ENCODE data around the gene PGAM2.
A peak's percentile ranks its signal among the peaks of the same experiment; 100 is the strongest.

Gene PGAM2

DNA sequence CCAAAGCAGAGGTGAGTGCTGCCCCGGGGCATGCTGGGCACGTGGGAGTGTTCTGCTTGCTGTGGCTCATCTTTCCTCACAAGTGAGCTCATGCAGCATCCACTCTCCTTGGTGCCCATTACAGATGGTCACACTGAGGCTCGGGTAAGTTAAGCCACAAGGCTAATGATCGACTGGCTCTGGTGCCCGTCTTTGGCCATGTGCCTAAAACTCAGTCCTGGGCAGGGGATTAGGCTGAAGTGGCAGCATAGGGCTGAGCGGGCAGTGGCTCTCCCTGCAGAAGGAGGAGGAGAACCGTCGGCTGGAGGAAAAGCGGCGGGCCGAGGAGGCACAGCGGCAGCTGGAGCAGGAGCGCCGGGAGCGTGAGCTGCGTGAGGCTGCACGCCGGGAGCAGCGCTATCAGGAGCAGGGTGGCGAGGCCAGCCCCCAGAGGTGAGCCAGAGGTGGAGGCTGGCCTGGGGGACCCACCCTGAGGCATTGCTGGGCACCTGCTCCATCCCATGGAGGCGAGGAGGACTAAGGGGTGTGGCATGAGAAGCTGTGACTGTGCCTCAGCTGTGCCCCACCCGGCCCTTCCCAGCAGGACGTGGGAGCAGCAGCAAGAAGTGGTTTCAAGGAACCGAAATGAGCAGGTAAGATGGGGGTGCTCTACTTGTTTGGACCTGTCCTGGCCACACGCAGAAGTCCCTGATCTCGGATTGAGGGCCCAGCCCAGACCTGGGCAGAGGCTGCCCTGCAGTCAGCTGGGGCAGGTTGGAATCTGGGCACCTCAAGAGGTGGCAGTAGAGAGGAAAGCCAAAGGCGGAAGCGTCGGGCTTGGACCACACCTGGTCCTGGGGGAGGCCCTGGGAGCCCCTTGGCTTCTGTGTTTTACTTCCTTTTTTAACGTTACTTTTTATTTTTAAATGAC, 7.3 kb downstream of the PGAM2 start:
- no peak for DNase-seq (ENCODE audit: low read depth in 1 of 2, low spot score in 1 of 2)
- TF ChIP-seq JUND (IDR thresholded peaks at IDR 0.05; ENCODE audit: low read depth) = no peak
- in situ Hi-C loops (cut with HindIII; ENCODE audit: low pct_unique_long_range_greater_than_20kb, low sequenced_read_pairs) = no loop called here

DNA sequence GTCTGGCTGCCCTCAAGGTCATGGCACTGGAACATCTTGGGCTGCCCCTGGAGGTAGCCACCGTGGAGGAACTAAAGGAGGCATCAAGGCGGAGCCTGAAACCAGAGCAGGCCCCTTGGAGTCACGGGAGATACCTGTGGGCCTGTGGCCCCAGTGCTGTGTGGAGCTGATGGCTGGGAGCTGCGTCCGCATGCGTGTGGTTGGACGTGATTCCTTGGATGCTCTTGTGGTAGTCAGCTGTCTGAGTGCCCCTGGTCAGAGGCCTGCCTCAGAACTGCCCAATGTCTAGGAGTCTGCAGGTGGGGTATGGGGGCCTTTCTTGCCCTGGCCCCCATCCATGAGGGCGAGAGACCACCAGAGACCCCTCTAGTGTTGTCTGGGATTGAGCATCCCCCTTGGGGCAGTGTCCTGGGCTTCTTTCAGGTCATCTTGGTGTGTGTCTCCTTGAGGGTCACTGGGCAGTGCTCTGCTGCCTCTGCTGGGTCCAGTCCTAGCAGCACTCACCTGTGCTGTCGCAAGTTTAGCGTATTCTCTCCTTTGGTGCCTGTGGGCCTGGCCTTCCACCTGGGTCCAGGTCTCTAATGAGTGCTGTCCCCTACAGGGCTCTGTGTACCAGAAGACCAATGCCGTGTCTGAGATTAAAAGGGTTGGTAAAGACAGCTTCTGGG, 8.1 kb downstream of the PGAM2 start:
- no peak for DNase-seq (ENCODE audit: low read depth in 1 of 2, low spot score in 1 of 2)
- in situ Hi-C loops (cut with HindIII; ENCODE audit: low pct_unique_long_range_greater_than_20kb, low sequenced_read_pairs) = no loop called here
- no peak for TF ChIP-seq JUND (IDR thresholded peaks at IDR 0.05; ENCODE audit: low read depth)

DNA sequence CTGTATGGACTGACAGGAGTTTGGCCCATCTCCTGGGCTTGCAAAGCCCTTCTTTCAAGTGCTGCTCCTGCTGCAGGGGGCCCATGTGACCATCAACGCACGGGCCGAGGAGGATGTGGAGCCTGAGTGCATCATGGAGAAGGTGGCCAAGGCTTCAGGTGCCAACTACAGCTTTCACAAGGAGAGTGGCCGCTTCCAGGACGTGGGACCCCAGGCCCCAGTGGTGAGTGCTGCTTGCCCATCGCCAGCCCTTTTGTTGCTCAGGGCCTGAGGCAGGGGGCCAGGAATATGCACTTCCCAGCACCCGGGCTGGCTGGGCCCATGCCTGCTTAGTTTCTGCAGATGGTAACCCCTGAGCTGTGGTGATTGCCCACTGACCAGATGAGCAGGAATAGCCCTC, 8.7 kb downstream of the PGAM2 start:
- TF ChIP-seq JUND (IDR thresholded peaks at IDR 0.05; ENCODE audit: low read depth) = no peak
- in situ Hi-C loops (cut with HindIII; ENCODE audit: low pct_unique_long_range_greater_than_20kb, low sequenced_read_pairs) = no loop called here
- no peak for DNase-seq (ENCODE audit: low read depth in 1 of 2, low spot score in 1 of 2)

DNA sequence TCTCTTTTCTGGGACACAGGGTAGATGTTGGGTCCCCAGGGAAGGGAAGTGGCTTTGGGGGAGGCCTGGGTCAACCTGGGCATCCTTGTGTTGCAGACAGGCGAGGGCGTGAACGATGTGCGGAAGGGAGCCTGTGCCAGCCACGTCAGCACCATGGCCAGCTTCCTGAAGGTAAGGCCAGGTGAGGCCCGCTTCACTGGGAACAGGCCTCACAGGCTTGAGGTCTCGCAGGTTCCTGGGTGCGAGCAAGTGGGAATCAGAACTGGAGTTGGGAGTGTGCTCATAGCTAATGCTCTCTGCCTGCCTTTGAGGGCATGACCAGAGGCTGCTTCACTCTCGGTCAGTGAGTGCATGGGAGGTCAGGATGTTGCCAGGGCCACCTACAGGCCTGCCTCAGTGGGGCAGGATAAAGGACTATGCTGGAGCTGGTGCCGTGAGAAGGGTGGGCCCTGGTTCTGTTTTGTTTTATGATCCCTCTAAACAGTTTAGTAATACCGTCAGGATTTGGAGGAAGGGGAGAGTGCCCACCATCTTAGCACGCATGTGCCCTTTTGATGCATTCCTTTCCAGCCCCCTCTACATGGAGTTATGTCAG, 12.5 kb downstream of the PGAM2 start:
- in situ Hi-C loops (cut with HindIII; ENCODE audit: low pct_unique_long_range_greater_than_20kb, low sequenced_read_pairs) = no loop called here
- TF ChIP-seq JUND (IDR thresholded peaks at IDR 0.05; ENCODE audit: low read depth) = no peak
- no peak for DNase-seq (ENCODE audit: low read depth in 1 of 2, low spot score in 1 of 2)

DNA sequence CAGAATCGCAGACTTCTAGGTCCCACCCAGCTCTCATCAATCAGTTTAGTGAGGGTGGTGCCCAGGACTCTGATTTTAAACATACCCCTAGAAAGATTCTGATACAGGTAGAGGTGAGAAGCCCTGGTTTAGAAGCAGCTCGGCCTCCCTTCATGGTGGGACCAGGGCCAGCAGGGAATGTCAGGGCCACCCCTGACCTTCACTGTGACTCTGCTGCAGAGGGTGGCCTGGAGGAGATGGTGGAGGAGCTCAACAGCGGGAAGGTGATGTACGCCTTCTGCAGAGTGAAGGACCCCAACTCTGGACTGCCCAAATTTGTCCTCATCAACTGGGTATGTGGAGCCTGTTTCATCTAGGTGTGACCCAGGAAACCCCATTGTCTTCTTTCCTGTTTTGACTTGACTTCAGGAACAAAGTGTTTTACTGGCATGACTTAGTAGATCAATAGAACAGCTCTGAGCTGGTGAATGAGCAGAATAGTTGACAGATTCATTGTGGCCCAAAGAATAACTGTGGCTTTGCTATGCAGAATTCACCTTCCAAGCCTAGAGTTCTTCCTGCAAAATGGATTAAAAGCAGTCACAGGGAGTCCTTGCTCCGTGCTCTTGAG, 13.7 kb downstream of the PGAM2 start:
- TF ChIP-seq JUND (IDR thresholded peaks at IDR 0.05; ENCODE audit: low read depth) = no peak
- in situ Hi-C loops (cut with HindIII; ENCODE audit: low pct_unique_long_range_greater_than_20kb, low sequenced_read_pairs) = no loop called here
- DNase-seq (ENCODE audit: low read depth in 1 of 2, low spot score in 1 of 2) = no peak

DNA sequence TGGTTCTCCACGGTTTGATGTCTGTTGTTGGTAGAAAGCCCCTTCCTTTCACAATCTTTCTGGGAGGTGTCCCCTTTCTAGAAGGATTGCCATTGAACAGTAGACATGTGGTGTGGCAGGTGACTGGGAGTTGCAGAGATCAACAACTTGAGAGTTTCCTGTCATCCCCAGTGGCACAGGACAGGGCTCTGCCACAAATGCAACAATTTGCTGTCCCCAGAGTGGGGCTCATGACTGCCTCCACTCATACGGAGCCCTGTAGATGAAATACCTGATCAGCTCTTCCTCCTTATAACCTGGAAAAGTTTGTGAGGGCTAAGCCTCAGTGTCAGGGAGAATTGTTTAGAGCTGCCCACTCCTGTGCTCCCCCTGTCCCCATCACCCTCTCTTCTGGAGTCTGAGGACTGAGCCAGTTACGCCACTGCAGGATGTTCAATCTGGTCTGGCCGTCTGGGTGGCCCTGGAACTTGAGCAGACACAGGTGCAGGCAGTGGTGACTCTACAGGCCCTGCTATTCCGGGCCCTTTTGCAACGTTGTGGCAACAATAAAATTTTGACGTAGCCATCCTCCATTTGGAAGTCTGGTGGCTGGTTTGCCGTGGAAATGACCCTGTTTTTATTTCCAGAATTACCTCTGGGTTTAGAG, 14.3 kb downstream of the PGAM2 start:
- TF ChIP-seq JUND (IDR thresholded peaks at IDR 0.05; ENCODE audit: low read depth) = no peak
- in situ Hi-C loops (cut with HindIII; ENCODE audit: low pct_unique_long_range_greater_than_20kb, low sequenced_read_pairs) = no loop called here
- no peak for DNase-seq (ENCODE audit: low read depth in 1 of 2, low spot score in 1 of 2)

DNA sequence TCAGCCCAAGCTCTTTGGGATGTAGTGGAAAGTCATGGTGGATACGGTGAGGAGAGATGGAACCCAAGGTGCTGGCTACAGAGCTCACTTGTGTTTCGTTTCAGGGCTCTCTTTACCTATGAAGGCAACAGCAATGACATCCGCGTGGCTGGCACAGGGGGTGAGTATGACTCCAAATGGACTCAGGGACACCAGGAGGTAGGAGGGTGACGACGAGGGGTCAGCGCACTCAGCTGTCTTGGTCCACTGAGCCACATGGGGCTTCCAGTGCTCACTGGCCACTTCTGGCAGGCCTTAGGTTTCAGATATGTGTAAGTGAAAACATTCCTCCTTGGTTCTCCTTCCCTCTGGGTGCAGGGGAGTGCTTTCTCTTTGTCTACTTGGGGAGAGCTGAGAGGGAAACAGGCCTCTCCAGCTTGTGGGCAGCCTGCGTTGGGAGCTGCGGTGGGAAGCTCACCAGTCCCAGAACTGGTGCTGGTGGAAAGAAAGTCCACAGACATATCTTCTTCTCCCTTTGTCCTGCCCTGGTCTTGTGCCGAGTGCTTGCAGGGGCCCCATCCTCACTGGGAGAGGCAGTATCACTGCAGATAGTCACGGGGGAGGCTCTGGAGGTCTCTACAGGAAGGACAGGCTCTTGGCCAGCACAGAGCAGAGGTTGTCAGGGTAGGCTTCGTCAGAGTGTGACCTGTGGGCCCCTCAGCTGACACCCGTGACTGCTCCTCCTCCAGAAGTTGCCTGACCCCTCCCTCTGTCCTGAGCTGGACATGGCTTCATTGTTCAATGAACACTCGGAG, 15.0 kb downstream of the PGAM2 start:
- no peak for TF ChIP-seq JUND (IDR thresholded peaks at IDR 0.05; ENCODE audit: low read depth)
- no peak for DNase-seq (ENCODE audit: low read depth in 1 of 2, low spot score in 1 of 2)
- in situ Hi-C loops (cut with HindIII; ENCODE audit: low pct_unique_long_range_greater_than_20kb, low sequenced_read_pairs) = no loop called here

DNA sequence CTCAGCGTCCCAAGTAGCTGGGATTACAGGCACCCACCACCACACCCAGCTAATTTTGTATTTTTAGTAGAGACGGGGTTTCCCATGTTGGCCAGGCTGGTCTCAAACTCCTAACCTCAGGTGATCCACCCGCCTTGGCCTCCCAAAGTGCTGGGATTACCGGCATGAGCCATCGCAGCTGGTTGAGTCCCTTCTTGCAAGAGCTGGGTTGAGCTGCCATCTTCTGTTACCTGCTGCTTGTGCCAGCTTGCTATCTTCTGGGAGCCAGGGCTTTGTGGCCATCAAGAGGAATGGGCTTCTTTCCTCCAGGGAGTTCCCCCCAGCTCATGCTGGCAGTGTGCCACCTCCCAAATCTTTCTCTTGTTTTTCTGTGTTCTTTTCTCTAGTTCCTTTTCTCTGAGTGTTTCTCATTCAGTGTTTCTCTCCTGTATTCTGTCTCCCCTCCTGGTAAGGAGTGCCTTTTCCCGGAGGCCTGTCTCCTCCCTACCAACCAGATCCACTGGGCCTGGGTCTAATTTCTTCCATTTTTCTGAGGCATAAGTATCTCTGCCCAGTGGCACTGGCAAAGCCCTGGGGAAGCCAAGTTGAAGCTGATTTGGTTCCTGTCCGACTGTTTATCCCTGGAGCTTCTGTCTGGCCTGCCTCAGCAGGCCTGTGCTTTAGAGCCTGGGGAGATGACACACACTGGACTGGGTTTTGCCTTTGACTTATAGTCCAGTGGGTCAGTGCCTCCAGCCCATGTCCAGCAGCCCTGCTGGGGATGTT, 17.2 kb downstream of the PGAM2 start:
- no peak for DNase-seq (ENCODE audit: low read depth in 1 of 2, low spot score in 1 of 2)
- no peak for TF ChIP-seq JUND (IDR thresholded peaks at IDR 0.05; ENCODE audit: low read depth)
- in situ Hi-C loops (cut with HindIII; ENCODE audit: low pct_unique_long_range_greater_than_20kb, low sequenced_read_pairs) = no loop called here

DNA sequence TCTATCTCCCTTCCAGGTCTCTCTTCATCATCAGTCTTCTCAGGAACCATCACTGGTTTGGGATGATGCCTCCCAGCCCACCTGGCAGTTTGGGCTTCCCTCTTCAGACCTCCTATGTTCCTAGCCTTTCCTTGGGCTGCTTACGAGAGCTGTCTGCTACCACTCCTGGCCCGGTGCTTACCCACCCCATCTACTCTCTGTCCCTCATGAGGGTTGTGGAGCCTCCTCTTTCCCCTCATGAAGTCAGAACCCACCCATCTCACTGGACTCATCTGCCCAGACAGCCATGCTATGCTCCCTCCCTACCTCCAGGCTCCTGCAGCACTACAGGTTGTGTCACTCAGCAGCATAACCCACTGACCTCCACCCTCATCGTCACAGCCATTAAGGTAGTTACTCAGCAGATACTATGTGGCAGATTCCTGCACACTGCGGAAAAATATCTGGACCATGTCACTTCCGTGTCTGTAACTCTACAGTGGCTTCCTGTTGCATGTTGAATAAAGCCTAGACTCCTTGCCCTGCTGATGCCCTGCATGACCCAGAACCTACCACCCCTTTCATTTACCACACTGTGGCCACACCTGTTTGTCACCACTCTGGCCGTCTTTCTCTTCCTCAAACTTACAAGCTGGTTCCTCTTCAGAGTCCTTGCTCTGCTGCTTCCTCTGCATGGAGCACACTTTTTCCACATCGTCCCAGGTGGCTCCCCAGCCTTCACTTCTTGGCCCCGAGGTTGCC, 18.9 kb downstream of the PGAM2 start:
- in situ Hi-C loops (cut with HindIII; ENCODE audit: low pct_unique_long_range_greater_than_20kb, low sequenced_read_pairs) = no loop called here
- TF ChIP-seq JUND (IDR thresholded peaks at IDR 0.05; ENCODE audit: low read depth) = no peak
- no peak for DNase-seq (ENCODE audit: low read depth in 1 of 2, low spot score in 1 of 2)

DNA sequence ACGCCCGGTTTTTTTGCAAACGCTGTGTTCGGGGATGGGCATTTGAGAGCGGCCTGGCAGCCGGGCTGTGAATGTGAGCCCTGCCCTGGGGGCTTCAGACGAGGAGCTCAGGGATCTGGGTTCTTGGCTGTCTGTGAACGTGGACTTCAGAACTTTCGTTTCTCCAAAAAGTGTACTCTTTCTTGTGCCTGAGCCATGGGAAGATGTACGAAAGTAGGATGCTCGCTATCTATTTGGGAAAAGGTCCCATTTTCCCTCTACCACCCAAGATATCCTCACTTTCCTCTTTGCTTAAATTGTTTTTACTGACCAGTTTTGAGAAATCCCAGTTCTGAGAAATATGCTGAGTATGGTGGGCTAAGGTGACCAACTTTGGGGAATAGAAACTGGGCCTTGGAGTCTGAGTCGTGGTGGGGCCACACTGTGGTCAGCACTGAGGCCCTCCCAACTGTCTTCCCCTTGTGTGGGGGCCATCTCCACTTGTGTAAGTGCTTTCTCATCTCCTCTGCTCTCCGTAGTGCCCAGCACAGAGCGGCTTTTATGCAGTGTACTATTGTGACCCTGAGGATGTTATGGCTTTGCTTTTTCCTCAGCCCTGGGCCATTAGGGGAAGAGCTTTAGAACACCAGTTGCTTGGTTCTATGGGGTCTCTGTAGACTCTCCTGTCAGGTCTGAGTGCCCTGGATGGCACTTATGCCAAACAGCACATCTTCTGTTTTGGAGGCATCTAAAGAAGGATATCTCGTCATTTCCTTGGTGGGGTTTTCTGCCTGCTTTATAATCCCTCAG, 19.9 kb downstream of the PGAM2 start:
- peak in 1 of 2 experiments; percentile 50 for DNase-seq (ENCODE audit: low read depth in 1 of 2, low spot score in 1 of 2)
- in situ Hi-C loops (cut with HindIII; ENCODE audit: low pct_unique_long_range_greater_than_20kb, low sequenced_read_pairs) = no loop called here
- TF ChIP-seq JUND (IDR thresholded peaks at IDR 0.05; ENCODE audit: low read depth) = no peak

Data from T47D (cell line).